Left ventricle myocardium inferior (tissue), 1 donor: Measurements from ENCODE around the gene SLC66A2. TPM values are rescaled to one million over a fixed set of nuclear protein-coding genes. Genes with fewer than 3 reads are reported as not detected.

Experiments used
- DNase-seq: peaks from one replicate; pipeline ENCODE4 v3.0.0-alpha.2; 2020
- H3K27ac ChIP-seq: fragments of 200-600 bp; replicated peaks from 2 replicates; pipeline ENCODE4 v1.8.0; 2021
- H3K27me3 ChIP-seq: fragments of 200-600 bp; 2 replicates; pipeline ENCODE4 v1.8.0; 2021; ENCODE audit warnings: low read depth
- H3K36me3 ChIP-seq: fragments of 200-600 bp; 2 replicates; pipeline ENCODE4 v1.8.0; 2021
- H3K4me1 ChIP-seq: fragments of 200-600 bp; 2 replicates; pipeline ENCODE4 v1.8.0; 2021
- H3K4me3 ChIP-seq: fragments of 200-600 bp; 2 replicates; pipeline ENCODE4 v1.8.0; 2021; ENCODE audit warnings: mild to moderate bottlenecking, moderate library complexity
- H3K9me3 ChIP-seq: fragments of 200-600 bp; replicated peaks from 2 replicates; pipeline ENCODE4 v1.8.0; 2021
- CTCF ChIP-seq: fragments of 200-600 bp; IDR thresholded peaks from 2 replicates; pipeline ENCODE4 v1.8.0; 2021; ENCODE audit warnings: antibody characterized with exemption, mild to moderate bottlenecking, borderline replicate concordance
- intact Hi-C: fragments of 100-400 bp; cut with micrococcal nuclease; formaldehyde crosslinking; loops from one replicate; pipeline ENCODE4 v1.11.0; 2022
- total RNA-seq: library from RNA; stranded (reverse); fragmentation: NEBNext Ultra II Directional; extraction: Animal tissue kit (Norgen Biotek cat#: 25700); gene quantifications from one replicate; pipeline ENCODE4 v1.2.1, GENCODE V29; 2021
- donor health status: DM: no; HTN: yes; CAD: no; lungs with severe emphysema.

The SLC66A2 gene
- total RNA-seq, 1 donor from 2014 or later, result 27.4 TPM

GRCh38 chr18:79958981-79959380 lies 7.5 kb upstream of the SLC66A2 start:
- no peak overlapping the region for H3K27ac ChIP-seq
- H3K36me3 ChIP-seq, result no peaks in the 10 kb centered on the region
- DNase-seq, result no peak
- TF ChIP-seq CTCF, result no peak
- H3K4me3 ChIP-seq, result no peak overlapping the region
- H3K27me3 ChIP-seq, result peaks cover 17% of the 10 kb centered on the region
- peaks cover 5% of the 10 kb centered on the region for H3K4me1 ChIP-seq
- H3K9me3 ChIP-seq, result no peaks in the 10 kb centered on the region
- intact Hi-C loops, result no loop called here

- Histone ChIP-seq H3K27me3 (peaks cover 9% of the 10 kb centered on the region), H3K4me3 (no peak overlapping the region), H3K9me3 (no peaks in the 10 kb centered on the region), H3K36me3 (no peaks in the 10 kb centered on the region), H3K27ac (no peak overlapping the region), H3K4me1 (peaks cover 11% of the 10 kb centered on the region)
- no peak for DNase-seq
- intact Hi-C loops, result no loop called here
- no peak for TF ChIP-seq CTCF
Measured at GRCh38 chr18:79956276-79956675, 4.8 kb upstream of the SLC66A2 start.

GRCh38 chr18:79955302-79956075 lies 4.0 kb upstream of the SLC66A2 start:
- no peaks in the 10 kb centered on the region for H3K9me3 ChIP-seq
- peaks cover 2% of the 10 kb centered on the region for H3K27me3 ChIP-seq
- intact Hi-C loops, result no loop called here
- H3K36me3 ChIP-seq, result no peaks in the 10 kb centered on the region
- no peak for TF ChIP-seq CTCF
- no peak overlapping the region for H3K4me3 ChIP-seq
- H3K27ac ChIP-seq, result no peak overlapping the region
- H3K4me1 ChIP-seq, result peaks cover 14% of the 10 kb centered on the region
- DNase-seq, result no peak

GRCh38 chr18:79954791-79955190 lies 3.3 kb upstream of the SLC66A2 start:
- no peaks in the 10 kb centered on the region for H3K9me3 ChIP-seq
- no peak for DNase-seq
- intact Hi-C loops, result no loop called here
- H3K27ac ChIP-seq, result peak overlapping the region; percentile 39
- peaks cover 21% of the 10 kb centered on the region for H3K4me1 ChIP-seq
- no peaks in the 10 kb centered on the region for H3K36me3 ChIP-seq
- H3K4me3 ChIP-seq, result no peak overlapping the region
- TF ChIP-seq CTCF, result no peak
- H3K27me3 ChIP-seq, result no peaks in the 10 kb centered on the region

- Histone ChIP-seq H3K27ac (peak overlapping the region; percentile 39), H3K4me1 (peaks cover 28% of the 10 kb centered on the region), H3K4me3 (no peak overlapping the region), H3K9me3 (no peaks in the 10 kb centered on the region), H3K27me3 (no peaks in the 10 kb centered on the region), H3K36me3 (peaks cover 2% of the 10 kb centered on the region)
- TF ChIP-seq CTCF, result no peak
- intact Hi-C loops, result no loop called here
- DNase-seq, result no peak
Measured at GRCh38 chr18:79953971-79954651, 2.7 kb upstream of the SLC66A2 start.
